A673 (cell line): Measurements from ENCODE around the gene LMF1. TPM values are rescaled to one million over a fixed set of nuclear protein-coding genes. Genes with fewer than 3 reads are reported as not detected.
"Not testable (repeated sequence)": the region's sequence is repeated elsewhere in the genome, so short reads cannot be mapped to it uniquely, and the experiment has no call there.

Source experiments
- BruUV-seq: library from RNA; stranded (reverse); fragments of 400-500 nt; replicated peaks from 2 replicates; lab custom pipeline; 2021; lab: Mats Ljungman, UMichigan
- CTCF ChIA-PET: fragments of 300-600 bp; sonication (Branson Sonifier 250); formaldehyde crosslinking; loops from one replicate; lab custom pipeline; 2022; ENCODE audit warnings: antibody characterized with exemption; lab: Charles Lee
- POLR2A ChIA-PET: fragments of 300-600 bp; sonication (Branson Sonifier 250); formaldehyde crosslinking; loops from one replicate; lab custom pipeline; 2022; ENCODE audit warnings: antibody characterized with exemption; ENCODE audit not compliant: low non-redundant PET; lab: Charles Lee
- DNase-seq: peaks from one replicate; pipeline ENCODE4 v3.0.0-alpha.2; 2015; ENCODE audit warnings: low spot score
- H3K27ac ChIP-seq: fragments of 200-600 bp; sonication (generic); 2 replicates; pipeline ENCODE4 v1.5.1; 2016; ENCODE audit warnings: mixed run types, low read depth, mild to moderate bottlenecking, mixed read lengths, antibody characterized with exemption, low read length; ENCODE audit not compliant: poor library complexity, severe bottlenecking
- H3K27me3 ChIP-seq: fragments of 200-600 bp; sonication (generic); replicated peaks from 2 replicates; pipeline ENCODE4 v1.6.1; 2017; ENCODE audit warnings: mixed run types, low read depth, mild to moderate bottlenecking, mixed read lengths, antibody characterized with exemption, low read length; ENCODE audit not compliant: insufficient read depth, poor library complexity
- H3K36me3 ChIP-seq: fragments of 200-600 bp; sonication (generic); 2 replicates; pipeline ENCODE4 v1.6.1; 2016; ENCODE audit warnings: mixed run types, mild to moderate bottlenecking, mixed read lengths, antibody characterized with exemption, low read length; ENCODE audit not compliant: insufficient read depth, poor library complexity, severe bottlenecking
- H3K4me1 ChIP-seq: fragments of 200-600 bp; sonication (generic); 2 replicates; pipeline ENCODE4 v1.6.1; 2017; ENCODE audit warnings: mixed run types, mild to moderate bottlenecking, mixed read lengths, antibody characterized with exemption, low read length; ENCODE audit not compliant: insufficient read depth, poor library complexity, severe bottlenecking
- H3K4me3 ChIP-seq: fragments of 200-600 bp; sonication (generic); 2 replicates; pipeline ENCODE4 v1.5.1; 2016; ENCODE audit warnings: low read depth, mixed run types, mild to moderate bottlenecking, mixed read lengths, low read length; ENCODE audit not compliant: poor library complexity, severe bottlenecking
- H3K9me3 ChIP-seq: fragments of 200-600 bp; sonication (generic); 2 replicates; pipeline ENCODE4 v1.6.1; 2016; ENCODE audit warnings: mixed run types, low read depth, mild to moderate bottlenecking, mixed read lengths, antibody characterized with exemption, low read length; ENCODE audit not compliant: poor library complexity, severe bottlenecking
- CTCF ChIP-seq: fragments of 300-800, 200-600 bp; sonication (generic); conservative IDR thresholded peaks from 2 replicates; pipeline ENCODE4 v1.5.1; 2017; ENCODE audit warnings: low read depth, mild to moderate bottlenecking, antibody characterized with exemption, low read length, moderate library complexity, mixed read lengths
- EZH2 ChIP-seq: fragments of 200-600 bp; sonication (generic); IDR thresholded peaks from 2 replicates; pipeline ENCODE4 v1.6.1; 2017; ENCODE audit warnings: borderline replicate concordance, low read depth, mild to moderate bottlenecking, mixed read lengths, antibody characterized with exemption, low read length; ENCODE audit not compliant: poor library complexity, severe bottlenecking
- intact Hi-C: fragments of 100-400 bp; cut with micrococcal nuclease; formaldehyde crosslinking; loops from one replicate; pipeline ENCODE4 v1.10.0; 2022; ENCODE audit not compliant: unreplicated experiment
- total RNA-seq: library from RNA; stranded (reverse); gene quantifications from 2 replicates; pipeline ENCODE4 v1.2.3, GENCODE V29; 2021

LMF1 gene
- total RNA-seq, 1 experiment from 2014 or later = 21.0 TPM

GRCh38 chr16:820748-821147 is 150.0 kb downstream of the LMF1 start:
- ChIA-PET CTCF (no interaction called here), POLR2A (no interaction called here)
- intact Hi-C loops = no loop called here
- TF ChIP-seq CTCF = no peak
- TF ChIP-seq EZH2 = no peak
- H3K27ac ChIP-seq = no peak overlapping the region
- DNase-seq = no peak
- H3K36me3 ChIP-seq = no peaks in the 10 kb centered on the region
- no peaks in the 10 kb centered on the region for H3K27me3 ChIP-seq
- H3K4me1 ChIP-seq = peaks cover 7% of the 10 kb centered on the region
- H3K9me3 ChIP-seq = no peaks in the 10 kb centered on the region
- no peak overlapping the region for H3K4me3 ChIP-seq
- no TSS peak for BruUV-seq

- intact Hi-C loops, BruUV-seq, DNase-seq, H3K4me3 ChIP-seq, H3K4me1 ChIP-seq, H3K27me3 ChIP-seq, H3K36me3 ChIP-seq, H3K27ac ChIP-seq, CTCF ChIA-PET, H3K9me3 ChIP-seq: not testable (repeated sequence)
- POLR2A ChIA-PET = interaction anchor here (0.5 kb wide), 1 partner anchor 108 kb away, joined by 3 read pairs; no protein-coding TSS in a partner anchor
Observed at GRCh38 chr16:820044-820408, 150.8 kb downstream of the LMF1 start.

GRCh38 chr16:819336-820043 is 151.3 kb downstream of the LMF1 start:
- Histone ChIP-seq H3K9me3 (no peaks in the 10 kb centered on the region), H3K4me1 (no peaks in the 10 kb centered on the region), H3K27ac (no peak overlapping the region), H3K27me3 (no peaks in the 10 kb centered on the region), H3K36me3 (no peaks in the 10 kb centered on the region), H3K4me3 (no peak overlapping the region)
- TF ChIP-seq EZH2 (no peak), CTCF (no peak)
- DNase-seq = no peak
- intact Hi-C loops = no loop called here
- ChIA-PET CTCF (no interaction called here), POLR2A (interaction anchor here (0.5 kb wide), 1 partner anchor 107 kb away, joined by 3 read pairs; no protein-coding TSS in a partner anchor)
- BruUV-seq = no TSS peak

- ChIA-PET CTCF (no interaction called here), POLR2A (no interaction called here)
- Histone ChIP-seq H3K27ac (no peak overlapping the region), H3K36me3 (no peaks in the 10 kb centered on the region), H3K9me3 (no peaks in the 10 kb centered on the region), H3K4me3 (no peak overlapping the region), H3K4me1 (no peaks in the 10 kb centered on the region), H3K27me3 (no peaks in the 10 kb centered on the region)
- TF ChIP-seq EZH2 = no peak
- TF ChIP-seq CTCF = no peak
- DNase-seq = no peak
- intact Hi-C loops = no loop called here
- BruUV-seq = no TSS peak
Observed at GRCh38 chr16:818592-818991, 152.2 kb downstream of the LMF1 start.
